Natural killer cell (primary cell): ENCODE measurements around the gene ZNF341. TPM values are rescaled to one million over a fixed set of nuclear protein-coding genes. Genes with fewer than 3 reads are reported as not detected.

Experiments
- ATAC-seq, 3 donors: fragments of 150-1000 bp in 2 of 3; fragments of 200-7000 bp in 1 of 3; cut with Tn5 transposase; 1 replicate in 1 of 3; 2 replicates in 2 of 3; pipeline ENCODE4 v1.10.0; 2021; ENCODE audit warnings: mild to moderate bottlenecking in 2 of 3, moderate library complexity in 2 of 3
- DNase-seq, 2 donors: peaks; one replicate each; pipeline versions ENCODE4 v3.0.0 to v3.0.0-alpha.2; 2013 to 2021; ENCODE audit warnings: mixed read lengths in 1 of 2
- H3K27ac ChIP-seq: one replicate; pipeline ENCODE4 v1.5.1; 2013; ENCODE audit warnings: mild to moderate bottlenecking, low read length
- H3K27me3 ChIP-seq: one replicate; pipeline ENCODE4 v1.6.1; 2013; ENCODE audit warnings: low read length; ENCODE audit not compliant: control insufficient read depth, insufficient read depth
- H3K36me3 ChIP-seq: one replicate; pipeline ENCODE4 v1.6.1; 2013; ENCODE audit warnings: low read length; ENCODE audit not compliant: control insufficient read depth, insufficient read depth
- H3K4me1 ChIP-seq: one replicate; pipeline ENCODE4 v1.6.1; 2013; ENCODE audit warnings: low read length; ENCODE audit not compliant: control insufficient read depth, insufficient read depth
- H3K4me3 ChIP-seq: one replicate; pipeline ENCODE4 v1.5.1; 2013; ENCODE audit warnings: low read length
- H3K9me3 ChIP-seq: one replicate; pipeline ENCODE4 v1.6.1; 2013; ENCODE audit warnings: low read length; ENCODE audit not compliant: control insufficient read depth, insufficient read depth
- H3K27ac Mint-ChIP-seq, 2 donors: one replicate each; pipeline ENCODE4 v1.8.0; 2022; ENCODE audit warnings: mild to moderate bottlenecking in 2 of 2, mixed read lengths in 2 of 2, moderate library complexity in 1 of 2
- H3K27me3 Mint-ChIP-seq, 2 donors: one replicate each; pipeline ENCODE4 v1.8.0; 2022; ENCODE audit warnings: low read depth in 2 of 2, mixed read lengths in 2 of 2
- H3K36me3 Mint-ChIP-seq: one replicate; pipeline ENCODE4 v1.8.0; 2022; ENCODE audit warnings: mixed read lengths
- H3K4me1 Mint-ChIP-seq, 2 donors: one replicate each; pipeline ENCODE4 v1.8.0; 2022; ENCODE audit warnings: mixed read lengths in 2 of 2
- H3K4me3 Mint-ChIP-seq: one replicate; pipeline ENCODE4 v1.8.0; 2022; ENCODE audit warnings: mild to moderate bottlenecking, moderate library complexity, mixed read lengths
- H3K9me3 Mint-ChIP-seq, 2 donors: one replicate each; pipeline ENCODE4 v1.8.0; 2022; ENCODE audit warnings: mixed read lengths in 2 of 2
- WGBS: methylation state at CpG from one replicate; pipeline ENCODE4 v1.1.7; 2013; ENCODE audit warnings: missing lambda C conversion rate; ENCODE audit not compliant: insufficient coverage; 5-methylcytosine and 5-hydroxymethylcytosine counted together
- intact Hi-C: fragments of 100-400 bp; cut with micrococcal nuclease; formaldehyde crosslinking; loops from one replicate; pipeline ENCODE4 v1.14.2; 2022
- total RNA-seq, 4 donors: library from RNA; stranded (reverse); fragments of 120-200 nt in 1 of 4; gene quantifications; one replicate each; pipeline versions ENCODE4 v1.2.3 to v1.2.4, GENCODE V29; 2013 to 2022
- TF ChIP-seq, protein P1 (sequence below): fragments of 200-600 bp; IDR thresholded peaks from one replicate; pipeline ENCODE4 v1.8.0; 2022; ENCODE audit warnings: antibody characterized with exemption

The ZNF341 gene
- total RNA-seq, 3 donors from 2014 or later (not counting 1 experiment from before 2014, with no cell fraction given), result 3.6 to 5.1 (median 4.3) TPM

- no peaks in the 10 kb centered on the region for H3K9me3 ChIP-seq
- Mint-ChIP-seq H3K9me3 (no peaks in the 10 kb centered on the region), H3K4me1 (peaks cover 13 to 21% of the 10 kb centered on the region in 2 donors), H3K27me3 (no peaks in the 10 kb centered on the region), H3K4me3 (no peak overlapping the region), H3K27ac (peak overlapping the region in 1 of 2 donors; percentile 9), H3K36me3 (no peaks in the 10 kb centered on the region)
- H3K27me3 ChIP-seq, result no peaks in the 10 kb centered on the region
- no peak for DNase-seq
- no peak overlapping the region for H3K4me3 ChIP-seq
- intact Hi-C loops, result no loop called here
- WGBS, result 93% methylated on average over 3 of the region's 4 CpGs
- no peak for ATAC-seq
- peaks cover 22% of the 10 kb centered on the region for H3K4me1 ChIP-seq
- H3K36me3 ChIP-seq, result no peaks in the 10 kb centered on the region
- TF ChIP-seq, protein P1, sequence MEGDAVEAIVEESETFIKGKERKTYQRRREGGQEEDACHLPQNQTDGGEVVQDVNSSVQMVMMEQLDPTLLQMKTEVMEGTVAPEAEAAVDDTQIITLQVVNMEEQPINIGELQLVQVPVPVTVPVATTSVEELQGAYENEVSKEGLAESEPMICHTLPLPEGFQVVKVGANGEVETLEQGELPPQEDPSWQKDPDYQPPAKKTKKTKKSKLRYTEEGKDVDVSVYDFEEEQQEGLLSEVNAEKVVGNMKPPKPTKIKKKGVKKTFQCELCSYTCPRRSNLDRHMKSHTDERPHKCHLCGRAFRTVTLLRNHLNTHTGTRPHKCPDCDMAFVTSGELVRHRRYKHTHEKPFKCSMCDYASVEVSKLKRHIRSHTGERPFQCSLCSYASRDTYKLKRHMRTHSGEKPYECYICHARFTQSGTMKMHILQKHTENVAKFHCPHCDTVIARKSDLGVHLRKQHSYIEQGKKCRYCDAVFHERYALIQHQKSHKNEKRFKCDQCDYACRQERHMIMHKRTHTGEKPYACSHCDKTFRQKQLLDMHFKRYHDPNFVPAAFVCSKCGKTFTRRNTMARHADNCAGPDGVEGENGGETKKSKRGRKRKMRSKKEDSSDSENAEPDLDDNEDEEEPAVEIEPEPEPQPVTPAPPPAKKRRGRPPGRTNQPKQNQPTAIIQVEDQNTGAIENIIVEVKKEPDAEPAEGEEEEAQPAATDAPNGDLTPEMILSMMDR, result no peak
- no peak overlapping the region for H3K27ac ChIP-seq
These were observed 2.7 kb upstream of the ZNF341 start for GRCh38 chr20:33729101-33729500.

DNA sequence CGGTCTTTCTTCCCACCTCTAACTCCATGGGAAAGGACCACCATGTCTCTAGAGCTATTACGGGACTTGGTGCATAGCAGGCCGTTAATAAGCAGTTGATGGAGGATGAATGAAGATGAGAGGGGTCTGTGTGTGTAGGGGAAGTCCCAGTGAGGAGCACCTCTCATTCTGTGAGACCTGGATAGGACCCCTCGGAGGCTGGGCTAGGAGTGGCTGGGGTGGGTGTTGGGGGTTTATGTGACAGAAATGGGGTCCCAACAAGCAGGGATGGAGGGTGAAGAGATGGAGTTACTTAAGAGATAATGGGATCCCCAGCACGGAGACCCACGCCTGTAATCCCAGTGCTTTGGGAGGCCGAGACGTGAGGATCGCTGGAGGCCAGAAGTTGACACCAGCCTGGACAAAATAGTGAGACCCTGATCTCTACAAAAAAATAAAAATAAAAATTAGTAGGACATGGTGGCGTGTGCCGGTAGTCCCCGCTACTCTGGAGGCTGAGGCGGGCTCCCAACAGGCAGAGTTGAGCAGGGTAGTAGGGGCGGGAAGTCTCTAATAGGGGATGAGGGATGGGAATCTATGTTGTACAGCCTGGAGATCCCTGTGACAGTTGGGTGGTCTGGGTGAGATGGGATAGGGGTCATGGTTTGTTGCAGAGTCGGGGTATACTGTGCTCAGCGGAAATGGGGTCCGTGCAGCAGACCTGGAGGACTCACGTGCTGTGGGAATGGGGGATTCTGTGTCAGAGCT lies 677 bp upstream of the ZNF341 start:
- TF ChIP-seq, protein P1, result no peak
- H3K9me3 Mint-ChIP-seq, result peaks cover 0 to 2% of the 10 kb centered on the region in 2 donors
- peak overlapping the region; percentile 73 for H3K27ac ChIP-seq
- no peaks in the 10 kb centered on the region for H3K27me3 ChIP-seq
- H3K27me3 Mint-ChIP-seq, result no peaks in the 10 kb centered on the region
- H3K36me3 Mint-ChIP-seq, result no peaks in the 10 kb centered on the region
- WGBS, result 84% methylated on average over 18 of the region's 18 CpGs
- peaks cover 27% of the 10 kb centered on the region for H3K4me1 ChIP-seq
- intact Hi-C loops, result loop anchor here (2.0 kb wide), 1 partner anchor 274 kb away; no protein-coding TSS in a partner anchor
- peak overlapping the region; percentile 90 for H3K4me3 Mint-ChIP-seq
- ATAC-seq (no peak), DNase-seq (no peak)
- peak overlapping the region; percentile 65 for H3K4me3 ChIP-seq
- H3K27ac Mint-ChIP-seq, result peak overlapping the region; percentile 89 to 98
- no peaks in the 10 kb centered on the region for H3K9me3 ChIP-seq
- no peaks in the 10 kb centered on the region for H3K36me3 ChIP-seq
- H3K4me1 Mint-ChIP-seq, result peaks cover 16 to 25% of the 10 kb centered on the region in 2 donors

DNA sequence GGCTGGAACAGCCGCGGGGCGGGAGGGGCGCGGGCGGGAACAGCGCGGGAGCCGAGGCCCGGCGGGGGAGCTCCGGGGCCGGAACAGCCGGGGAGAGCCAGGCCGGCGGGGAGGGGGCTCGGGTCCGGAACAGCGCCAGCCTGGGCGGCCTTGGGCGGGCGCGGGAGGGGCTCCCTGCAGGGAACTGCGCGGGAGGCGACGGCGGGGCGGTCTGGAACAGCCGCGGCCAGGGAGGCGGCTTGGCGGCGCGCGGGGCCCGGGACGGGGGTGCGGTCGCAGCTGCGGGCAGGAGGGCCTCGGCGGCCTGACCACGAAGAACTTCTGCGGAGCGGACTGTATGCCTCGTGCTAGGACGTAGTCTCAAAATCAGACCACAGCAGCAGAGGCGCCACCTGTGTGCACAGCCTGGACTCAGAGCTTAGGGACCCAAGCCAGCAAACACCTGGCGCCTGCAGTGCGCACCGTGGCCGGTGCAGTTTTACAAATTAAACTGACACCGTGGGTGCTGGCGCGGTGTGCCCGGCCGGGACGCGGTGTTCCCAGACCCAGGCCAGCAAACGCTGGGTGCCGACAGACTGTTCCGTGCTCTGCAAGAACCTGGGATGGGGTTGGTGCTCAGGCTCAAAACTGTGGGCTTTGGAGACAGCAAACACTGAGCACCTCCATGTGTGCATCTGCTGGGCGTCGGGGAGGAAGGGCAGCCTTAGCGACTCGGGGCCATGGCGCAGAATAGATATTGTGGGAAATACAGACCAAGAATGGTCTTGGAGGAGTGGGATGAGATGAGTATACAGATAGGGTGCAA lies 572 bp downstream of the ZNF341 start:
- Histone ChIP-seq H3K36me3 (no peaks in the 10 kb centered on the region), H3K27me3 (no peaks in the 10 kb centered on the region), H3K4me1 (peaks cover 27% of the 10 kb centered on the region), H3K27ac (peak overlapping the region; percentile 36), H3K9me3 (peaks cover 7% of the 10 kb centered on the region), H3K4me3 (peak overlapping the region; percentile 47)
- Mint-ChIP-seq H3K4me1 (peaks cover 16 to 25% of the 10 kb centered on the region in 2 donors), H3K36me3 (no peaks in the 10 kb centered on the region), H3K9me3 (peaks cover 4 to 8% of the 10 kb centered on the region in 2 donors), H3K4me3 (peak overlapping the region; percentile 78), H3K27ac (peak overlapping the region; percentile 35 to 98), H3K27me3 (no peaks in the 10 kb centered on the region)
- ATAC-seq (peak; percentile 25 to 54 (median 49)), DNase-seq (no peak)
- intact Hi-C loops, result loop anchor here (1.0 kb wide), 1 partner anchor 12 kb away; the partner anchor contains the start of gene PXMP4
- under 1% methylated on average over 68 of the region's 68 CpGs for WGBS
- TF ChIP-seq, protein P1, result no peak
